NCI-H2196 treated with DMSO at 0.1 percent for 48 hours (cell line): ENCODE measurements around the gene IPO11.
"Not testable (repeated sequence)": the region's sequence is repeated elsewhere in the genome, so short reads cannot be mapped to it uniquely, and the experiment has no call there.

Source experiments
- DNase-seq: peaks from one replicate; lab custom pipeline; 2025; ENCODE audit not compliant: unreplicated experiment; lab: John Stamatoyannopoulos, UW

The IPO11 gene

GRCh38 chr5:62513085-62513484 lies 100.5 kb downstream of the IPO11 start:
- not testable (repeated sequence) for DNase-seq

DNA sequence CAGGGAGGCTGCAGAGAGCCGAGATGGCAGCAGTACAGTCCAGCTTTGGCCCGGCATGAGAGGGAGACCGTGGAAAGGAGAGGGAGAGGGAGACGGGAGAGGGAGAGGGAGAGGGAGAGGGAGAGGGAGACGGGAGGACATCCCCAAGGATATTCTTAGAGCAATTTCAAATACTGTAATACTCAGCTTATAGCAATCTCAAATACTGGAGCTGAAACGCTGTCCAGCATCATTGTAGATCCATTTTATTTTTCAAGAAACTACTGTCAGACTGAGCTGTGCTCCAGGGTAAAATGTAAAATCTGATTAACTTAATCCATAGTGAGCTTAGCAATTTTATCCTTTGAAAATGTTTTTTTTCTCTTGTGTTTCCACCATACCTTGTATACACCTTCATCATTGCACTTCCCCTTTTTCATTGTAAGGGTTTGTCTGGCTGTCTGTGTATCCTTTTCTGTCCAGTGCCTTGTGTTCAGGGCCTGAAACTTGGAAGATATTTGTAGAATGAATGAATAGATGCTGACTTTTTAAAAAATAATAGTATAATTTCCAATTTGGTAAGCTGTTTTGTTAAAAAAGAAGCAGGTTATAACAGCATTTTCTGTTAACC lies 102.1 kb downstream of the IPO11 start:
- no peak for DNase-seq

- DNase-seq: not testable (repeated sequence)
Observed at GRCh38 chr5:62520812-62521211, 108.2 kb downstream of the IPO11 start.

GRCh38 chr5:62521319-62521718 lies 108.8 kb downstream of the IPO11 start:
- no peak for DNase-seq

DNA sequence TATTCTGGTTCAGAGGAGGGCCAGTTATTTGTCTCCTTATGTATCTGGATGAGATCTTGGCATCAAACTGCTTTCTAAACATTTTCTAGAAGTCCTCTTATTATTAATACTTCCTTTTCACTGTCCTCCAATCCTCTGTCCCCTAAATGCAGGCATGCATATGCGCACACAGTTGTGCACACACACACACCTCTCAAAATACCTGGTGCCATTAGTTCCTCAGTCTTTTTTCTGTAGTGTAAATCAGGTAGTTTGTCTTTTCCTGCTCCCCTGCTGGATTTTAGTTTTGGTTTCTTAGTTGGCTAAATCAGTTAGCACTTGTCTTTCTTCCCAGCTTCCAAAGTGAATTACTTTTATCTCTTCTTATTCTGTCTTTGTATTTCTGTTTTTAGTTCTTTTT lies 110.2 kb downstream of the IPO11 start:
- no peak for DNase-seq

DNA sequence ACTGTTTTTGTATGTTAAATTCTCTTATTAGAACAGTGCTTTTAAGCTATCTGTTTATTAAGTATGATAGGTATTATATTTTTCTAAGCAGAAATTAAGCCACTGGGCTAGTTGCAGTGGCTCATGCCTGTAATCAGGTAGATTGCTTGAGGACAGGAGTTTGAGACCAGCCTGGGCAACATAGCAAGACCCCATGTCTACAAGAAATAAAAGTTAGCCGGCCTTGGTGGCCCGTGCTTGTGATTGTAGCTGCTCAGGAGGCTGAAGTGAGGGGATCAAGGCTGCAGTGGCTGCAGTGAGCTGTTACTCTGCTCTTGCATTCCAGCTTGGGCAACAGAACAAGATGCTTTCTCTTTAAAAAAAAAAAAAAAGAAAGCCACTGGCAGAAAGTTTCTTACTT lies 121.0 kb downstream of the IPO11 start:
- DNase-seq: no peak

- DNase-seq: no peak
Observed at GRCh38 chr5:62534461-62535236, 122.1 kb downstream of the IPO11 start.

DNA sequence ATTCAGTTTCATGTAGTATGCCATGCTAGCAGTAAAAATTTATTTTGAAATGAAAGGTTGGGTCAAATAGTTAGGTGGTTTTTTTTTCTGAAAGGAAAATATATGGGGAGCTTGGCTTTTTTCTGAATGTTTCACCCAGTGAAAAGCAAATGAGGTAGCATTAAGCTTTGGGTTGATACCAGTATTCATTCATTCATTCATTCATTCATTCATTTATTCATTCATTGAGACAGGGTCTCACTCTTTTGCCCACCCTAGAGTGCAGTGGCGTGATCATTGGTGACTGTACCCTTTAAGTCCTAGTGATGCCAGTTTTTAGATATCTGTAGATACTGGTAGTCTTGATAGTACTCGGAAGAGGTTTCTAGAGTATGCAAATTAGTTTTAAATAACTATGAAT lies 123.7 kb downstream of the IPO11 start:
- no peak for DNase-seq

DNA sequence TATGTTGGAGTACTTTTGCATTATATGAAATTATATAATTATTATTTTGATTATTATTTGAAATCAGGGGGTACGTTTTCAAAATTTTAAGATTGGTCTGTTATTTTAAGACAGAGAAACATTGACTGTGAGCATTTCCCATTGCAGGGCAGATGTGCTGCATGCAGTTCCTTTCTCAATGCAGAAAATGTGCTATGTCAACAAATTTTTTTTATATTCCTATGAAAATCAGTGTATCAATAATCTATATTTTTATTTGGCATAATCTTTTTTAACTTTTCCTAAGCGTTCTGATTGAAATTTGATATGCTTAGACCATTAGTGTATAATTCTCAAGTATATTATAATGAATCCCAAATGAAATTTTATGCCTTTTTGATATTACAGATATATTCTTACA lies 124.2 kb downstream of the IPO11 start:
- DNase-seq: no peak

DNA sequence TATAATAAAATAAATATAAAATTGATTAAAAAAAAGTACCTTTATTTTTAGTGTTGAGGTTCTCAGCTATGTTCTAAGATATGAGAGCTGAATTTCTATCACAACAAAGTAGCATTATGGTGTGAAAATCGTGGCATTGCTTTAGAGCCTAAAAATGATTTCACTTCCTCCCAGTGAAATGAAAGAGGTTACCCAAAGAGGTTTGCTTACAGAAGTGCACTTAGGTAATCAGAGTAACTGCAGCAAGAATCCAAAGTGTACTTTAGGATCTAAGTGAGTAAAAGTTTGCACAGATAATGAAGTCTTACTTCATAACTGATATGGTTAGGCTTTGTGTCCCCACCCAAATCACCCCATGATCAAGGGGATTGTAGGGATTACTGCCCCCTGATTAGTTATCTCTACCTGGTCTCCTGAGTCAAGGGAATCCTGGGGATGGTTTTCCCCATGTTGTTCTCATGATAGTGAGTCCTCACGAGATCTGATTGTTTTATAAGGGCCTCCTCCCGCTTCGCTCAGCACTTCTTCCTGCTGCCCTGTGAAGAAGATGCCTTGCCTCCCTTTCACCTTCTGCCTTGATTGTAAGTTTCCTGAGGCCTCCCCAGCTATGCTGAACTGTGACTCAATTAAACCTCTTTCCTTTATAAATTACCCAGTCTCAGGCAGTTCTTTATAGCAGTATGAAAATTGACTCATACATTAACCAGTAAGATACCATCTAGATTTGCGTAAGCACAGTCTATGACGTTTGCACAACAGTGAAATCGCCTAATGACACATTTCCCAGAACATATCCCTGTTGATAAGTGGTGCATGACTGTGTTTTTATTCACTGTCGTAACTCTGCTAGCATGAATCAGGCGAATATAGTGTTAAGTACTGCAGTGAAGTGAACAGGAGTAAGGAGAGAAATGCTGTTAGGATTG lies 125.7 kb downstream of the IPO11 start:
- no peak for DNase-seq

GRCh38 chr5:62542720-62543119 lies 130.2 kb downstream of the IPO11 start:
- no peak for DNase-seq

- no peak for DNase-seq
Observed at GRCh38 chr5:62547945-62548630, 135.5 kb downstream of the IPO11 start.

- no peak for DNase-seq
Observed at GRCh38 chr5:62550103-62550502, 137.5 kb downstream of the IPO11 start.

DNA sequence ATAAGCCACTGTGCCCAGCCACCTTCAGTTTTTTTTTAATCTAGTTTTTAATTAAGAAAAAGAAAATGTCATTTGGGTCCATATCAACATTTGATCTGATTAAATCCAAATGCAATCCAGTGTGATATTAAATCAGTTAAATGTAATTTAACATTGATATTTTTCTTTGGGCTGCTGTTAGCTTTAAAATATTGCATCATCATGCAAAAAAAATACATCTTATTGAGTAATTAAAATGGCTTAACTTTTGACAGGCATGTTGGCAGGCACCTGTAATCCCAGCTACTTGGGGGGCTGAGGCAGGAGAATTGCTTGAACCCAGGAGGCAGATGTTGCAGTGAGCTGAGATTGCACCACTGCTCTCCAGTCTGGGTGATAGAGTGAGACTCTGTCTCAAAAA lies 143.4 kb downstream of the IPO11 start:
- no peak for DNase-seq

DNA sequence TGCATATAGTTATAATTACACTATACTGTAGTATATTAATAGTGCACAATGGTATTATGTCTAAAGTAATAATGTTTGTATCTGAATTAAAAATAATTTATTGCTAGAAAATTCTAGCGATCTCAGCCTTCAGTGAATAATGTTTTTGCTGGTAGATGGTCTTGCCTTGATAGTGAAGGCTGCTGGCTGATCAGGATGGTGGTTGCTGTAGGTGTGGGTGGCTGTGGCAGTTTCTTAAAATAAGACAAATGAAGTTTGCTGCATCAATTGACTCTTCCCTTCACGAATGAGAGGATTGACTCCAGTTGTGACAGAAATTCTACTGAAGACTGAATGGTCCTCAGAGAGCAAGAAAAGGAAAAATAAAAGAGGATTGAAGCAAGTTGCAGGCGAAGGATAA lies 146.4 kb downstream of the IPO11 start:
- no peak for DNase-seq

DNA sequence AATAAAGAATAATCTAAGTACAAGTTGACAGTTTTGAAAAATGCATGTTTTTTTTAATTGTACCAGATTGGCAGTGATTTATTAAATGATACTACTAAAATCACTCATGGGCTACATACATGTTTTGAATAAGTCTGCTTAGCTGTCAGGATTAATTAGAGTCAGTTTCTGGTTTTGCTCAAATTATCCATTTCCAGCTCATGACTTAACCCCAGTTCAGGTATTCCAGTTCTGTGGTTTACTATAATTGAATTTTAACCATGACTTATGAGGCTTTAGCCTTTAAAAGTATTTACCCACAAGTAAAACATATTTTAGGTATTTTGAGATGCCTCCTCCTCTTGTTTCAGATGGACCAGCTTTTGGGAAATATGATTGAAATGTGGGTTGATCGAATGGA lies 148.2 kb downstream of the IPO11 start:
- DNase-seq: no peak

DNA sequence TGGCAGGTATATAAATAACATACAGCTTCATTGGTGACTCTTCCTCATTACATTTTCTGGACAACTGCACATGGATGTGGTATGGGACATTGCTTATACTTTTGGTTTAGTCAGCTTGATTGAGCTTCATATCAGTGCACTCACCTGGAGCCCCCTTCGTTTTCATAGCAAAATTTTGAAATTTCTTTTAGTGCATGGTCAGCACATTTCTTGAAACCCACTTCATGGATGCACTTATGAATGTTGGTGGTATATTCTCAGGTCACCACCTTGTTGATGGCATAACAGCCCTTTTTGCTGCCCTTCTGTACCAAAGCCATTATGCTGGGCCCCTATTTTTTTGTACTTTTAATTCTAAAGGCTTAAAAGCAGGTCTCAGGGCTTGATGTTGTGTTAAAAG lies 149.3 kb downstream of the IPO11 start:
- no peak for DNase-seq

DNA sequence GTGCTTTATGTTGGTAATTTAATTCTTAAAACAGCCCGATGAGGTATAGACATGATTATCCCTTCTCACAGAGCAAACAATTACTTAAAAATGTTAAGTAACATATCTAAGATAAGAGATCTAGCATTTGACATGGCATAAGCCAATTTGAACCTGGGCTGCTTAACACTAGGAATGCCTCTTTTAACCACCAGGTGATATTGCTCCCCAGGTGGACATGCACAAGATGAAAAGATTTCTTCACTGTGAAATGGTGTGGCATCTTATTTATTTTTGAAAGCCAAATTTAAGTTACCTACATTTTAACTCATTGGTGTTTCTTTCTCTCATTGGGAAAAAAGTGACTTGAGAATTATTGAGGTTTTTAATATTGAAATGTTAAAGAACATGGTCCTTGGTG lies 150.3 kb downstream of the IPO11 start:
- DNase-seq: no peak

DNA sequence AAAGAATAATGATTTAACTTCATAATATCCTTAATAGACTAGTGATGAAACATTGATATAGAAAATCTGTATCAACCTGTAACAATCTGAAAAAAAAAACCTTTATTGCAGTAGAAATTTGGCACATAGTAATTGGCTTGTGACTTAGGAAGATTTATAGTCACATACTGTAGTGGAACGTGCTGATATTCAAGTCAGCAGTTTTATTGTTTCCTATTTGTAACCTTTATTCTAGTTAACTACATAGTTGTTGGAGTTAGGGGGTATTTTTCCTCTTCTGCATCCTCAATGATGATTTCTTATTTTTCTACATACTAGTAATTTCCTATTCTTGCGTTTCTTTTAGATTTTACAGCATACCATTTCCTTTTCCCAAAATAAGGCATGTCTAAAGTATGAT lies 151.5 kb downstream of the IPO11 start:
- no peak for DNase-seq

- DNase-seq: not testable (repeated sequence)
Observed at GRCh38 chr5:62565740-62566139, 153.2 kb downstream of the IPO11 start.

DNA sequence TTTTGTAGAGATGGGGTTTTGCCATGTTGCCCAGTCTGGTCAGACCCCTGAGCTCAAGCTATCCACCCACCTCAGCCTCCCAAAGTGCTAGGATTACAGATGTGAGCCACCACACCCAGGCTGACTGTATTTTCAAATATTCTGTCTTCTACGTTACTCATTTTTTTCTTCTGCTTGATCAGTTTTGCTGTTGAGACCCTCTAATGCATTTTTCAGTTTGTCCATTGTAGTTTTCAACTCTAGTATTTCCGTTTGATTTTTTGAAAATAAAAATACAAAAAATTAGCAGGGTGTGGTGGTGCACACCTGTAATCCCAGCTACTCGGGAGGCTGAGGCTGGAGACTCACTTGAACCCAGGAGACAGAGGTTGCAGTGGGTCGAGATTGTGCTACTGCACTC lies 155.6 kb downstream of the IPO11 start:
- DNase-seq: no peak
